OCI-M1 (cell line): Measurements from ENCODE around the gene ADCY4.
A peak's percentile ranks its signal among the peaks of the same experiment; 100 is the strongest.

Source experiments
- DNase-seq: peaks from one replicate; lab custom pipeline; 2025; lab: John Stamatoyannopoulos, UW

ADCY4 gene

DNA sequence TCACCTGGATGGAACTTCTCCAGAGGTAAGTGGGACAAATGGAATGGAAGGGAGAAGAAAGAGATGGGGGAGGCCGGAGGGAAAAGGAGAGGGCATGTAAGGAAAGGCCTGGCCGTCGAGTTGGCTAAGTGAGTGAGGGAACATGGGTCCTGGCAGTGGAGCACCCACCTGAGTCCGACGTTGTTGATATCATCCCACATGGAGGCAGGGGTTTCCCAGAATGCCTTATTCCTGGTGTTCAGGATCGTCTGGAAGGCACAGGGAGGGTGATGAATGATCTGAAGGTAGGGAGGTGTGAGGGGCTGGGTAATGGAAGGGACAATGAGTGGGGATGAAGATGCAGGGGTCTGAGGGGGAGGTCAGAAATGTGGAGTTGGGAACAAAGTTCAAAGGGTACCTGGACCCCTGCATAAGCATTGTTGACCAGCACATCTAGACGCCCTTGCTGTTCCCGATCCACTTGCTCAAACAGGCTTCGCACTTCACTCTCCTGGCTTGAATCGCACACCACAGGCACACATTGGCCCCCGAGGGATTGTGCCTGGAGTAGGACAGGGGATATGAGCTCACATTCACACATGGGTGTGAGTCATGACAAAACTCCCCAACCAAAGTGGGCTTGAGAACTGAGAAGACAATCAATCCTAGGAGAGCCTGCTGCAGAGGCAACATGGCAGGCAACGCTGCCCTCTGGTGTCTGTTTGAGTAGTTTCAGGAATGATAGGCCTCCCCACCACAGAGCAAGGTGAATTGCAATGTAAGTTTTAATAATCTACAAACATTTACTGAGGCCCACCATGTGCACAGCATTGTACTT lies 38.3 kb downstream of the ADCY4 start:
- DNase-seq: peak; percentile 80

DNA sequence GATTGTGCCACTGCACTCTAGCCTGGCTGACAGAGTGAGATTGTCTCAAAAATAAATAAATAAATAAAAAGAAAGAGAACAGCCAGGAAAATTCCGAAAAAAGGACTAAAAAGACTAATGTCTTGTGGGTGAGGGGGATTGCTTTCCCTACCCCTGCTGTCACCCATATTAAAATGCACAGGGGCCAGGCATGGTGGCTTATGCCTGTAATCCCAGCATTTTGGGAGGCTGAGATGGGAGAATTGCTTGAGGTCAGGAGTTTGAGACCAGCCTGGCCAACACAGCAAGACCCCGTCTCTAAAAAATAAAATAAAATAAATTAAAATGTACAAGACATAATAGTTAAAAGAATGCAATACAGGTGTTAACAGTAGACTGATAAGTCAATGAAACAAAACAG lies 41.3 kb downstream of the ADCY4 start:
- no peak for DNase-seq

DNA sequence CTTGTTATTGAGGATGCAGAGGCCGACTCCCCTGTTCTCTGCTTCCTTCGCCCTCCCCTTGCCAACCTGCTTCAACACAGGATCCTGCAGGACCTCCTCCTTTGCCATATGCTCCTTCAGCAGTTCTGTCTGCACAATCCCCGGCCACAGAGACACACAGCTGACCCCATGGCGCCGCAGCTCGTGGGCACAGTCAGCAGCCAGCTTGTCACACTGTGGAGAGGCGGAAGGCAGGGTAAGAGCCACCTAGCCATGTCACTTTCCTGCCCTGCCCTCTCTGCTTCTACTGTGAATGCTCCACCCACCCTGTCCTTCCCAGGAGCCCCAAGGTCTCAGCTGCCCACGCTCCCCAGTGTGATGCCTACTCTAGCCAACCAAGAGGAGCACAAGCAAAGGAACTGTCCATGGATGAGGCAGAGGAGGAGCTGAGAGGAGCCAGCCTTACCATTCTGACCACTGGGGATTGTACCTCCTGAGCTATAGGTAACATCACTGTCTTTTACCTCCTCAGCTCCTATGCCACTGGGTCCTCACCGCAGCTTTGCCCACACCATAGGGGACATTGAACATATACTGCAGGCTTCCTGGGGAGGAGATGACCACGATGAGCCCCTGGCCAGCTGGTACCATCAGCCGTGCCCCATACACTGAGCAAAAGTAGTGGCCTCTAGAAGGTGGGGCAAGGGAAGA lies 42.6 kb downstream of the ADCY4 start:
- DNase-seq: no peak

DNA sequence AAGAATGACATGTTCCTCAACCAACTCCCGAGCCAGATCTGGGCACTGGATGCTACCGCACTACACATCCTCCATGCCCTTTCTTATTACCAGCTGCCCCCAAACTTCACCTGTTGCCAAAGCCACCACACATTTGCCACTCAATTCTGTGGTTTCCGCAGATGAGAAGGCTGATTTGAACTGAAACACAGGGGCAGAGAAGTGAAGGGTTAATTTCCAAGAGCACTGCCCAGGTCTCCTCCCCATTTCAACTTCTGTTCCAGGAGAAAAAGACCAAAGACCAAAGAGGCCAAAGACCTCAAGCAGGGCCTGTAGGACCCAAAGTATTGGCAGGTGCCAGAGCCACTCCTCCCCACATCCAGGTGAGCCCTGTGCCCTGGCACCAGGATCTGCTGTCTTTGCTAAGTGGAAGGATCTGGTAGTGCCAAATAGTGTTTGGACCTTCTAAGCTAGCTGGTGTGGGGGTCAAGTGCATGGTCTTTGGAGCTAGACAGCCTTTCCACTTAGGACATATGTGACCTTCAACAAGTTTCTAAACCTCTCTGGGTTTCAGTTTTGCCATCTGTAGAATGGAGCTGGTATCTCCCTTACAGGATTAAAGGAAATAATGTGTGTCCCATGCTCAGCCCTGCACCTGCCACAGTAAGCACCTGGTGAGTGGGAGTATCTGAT lies 43.3 kb downstream of the ADCY4 start:
- no peak for DNase-seq

DNA sequence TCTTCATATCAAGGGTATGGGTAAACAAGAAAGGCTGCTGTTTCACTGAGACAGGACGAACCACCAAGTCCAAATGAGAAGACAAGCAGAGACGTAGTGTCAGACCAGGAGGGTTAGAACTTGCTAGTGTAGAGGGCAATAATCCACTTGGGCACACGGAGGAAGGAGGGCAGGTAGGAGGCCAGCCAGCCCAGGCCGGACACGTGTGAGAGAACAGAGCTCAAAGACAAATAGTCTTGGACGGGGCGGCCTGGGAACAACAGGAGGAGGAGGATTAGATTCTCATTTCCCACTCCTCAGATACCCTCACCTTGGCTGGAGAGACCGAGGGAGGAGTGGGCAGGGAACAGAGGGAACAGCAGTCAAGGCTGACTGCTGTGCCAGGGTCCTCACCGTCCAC lies 44.1 kb downstream of the ADCY4 start:
- DNase-seq: no peak

DNA sequence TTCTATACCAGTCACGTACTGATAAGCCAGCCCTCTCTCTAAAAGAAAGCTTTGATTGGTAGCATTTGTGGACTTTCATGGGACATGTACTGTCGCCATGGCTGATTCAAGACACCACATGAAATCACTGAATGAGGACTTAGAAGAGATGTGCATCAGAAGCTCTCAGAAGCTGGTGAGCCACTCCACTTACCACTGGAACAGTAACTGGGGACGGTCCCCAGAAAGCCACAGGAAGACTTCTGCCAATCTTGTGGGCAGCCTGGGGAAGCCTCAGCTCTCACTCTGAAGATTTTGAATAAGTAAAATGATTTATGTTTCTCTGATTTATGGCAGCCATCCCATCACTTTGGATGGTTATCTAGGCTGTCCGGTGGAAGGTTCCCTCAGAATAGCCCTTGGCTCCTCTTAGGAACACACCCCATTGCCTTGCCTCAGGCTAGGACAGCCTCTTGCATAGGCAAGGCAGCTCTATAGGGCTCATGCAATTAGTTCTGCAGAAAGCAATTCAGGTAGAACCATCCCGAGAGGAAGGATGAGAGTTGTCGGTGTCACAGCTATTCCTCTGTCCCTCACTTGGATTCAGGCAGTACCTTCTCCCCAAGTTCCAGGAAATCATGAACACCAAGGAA lies 45.1 kb downstream of the ADCY4 start:
- DNase-seq: no peak

DNA sequence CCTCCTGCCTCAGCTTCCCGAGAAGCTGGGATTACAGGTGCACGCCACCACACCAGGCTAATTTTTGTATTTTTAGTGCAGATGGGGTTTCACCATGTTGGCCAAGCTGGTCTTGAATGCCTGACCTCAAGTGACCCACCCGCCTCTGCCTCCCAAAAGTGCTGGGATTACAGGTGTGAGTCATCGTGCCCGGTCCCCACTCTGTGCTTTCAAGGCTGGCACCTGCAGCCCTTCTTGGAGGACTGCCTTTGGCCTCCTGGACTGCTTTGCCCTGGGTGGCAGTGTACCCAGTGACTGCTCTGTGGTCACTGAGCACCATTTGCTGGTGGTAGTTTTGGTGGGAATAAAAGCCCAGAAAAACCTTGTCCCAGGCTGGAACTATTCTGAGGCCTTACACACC lies 47.9 kb downstream of the ADCY4 start:
- no peak for DNase-seq

DNA sequence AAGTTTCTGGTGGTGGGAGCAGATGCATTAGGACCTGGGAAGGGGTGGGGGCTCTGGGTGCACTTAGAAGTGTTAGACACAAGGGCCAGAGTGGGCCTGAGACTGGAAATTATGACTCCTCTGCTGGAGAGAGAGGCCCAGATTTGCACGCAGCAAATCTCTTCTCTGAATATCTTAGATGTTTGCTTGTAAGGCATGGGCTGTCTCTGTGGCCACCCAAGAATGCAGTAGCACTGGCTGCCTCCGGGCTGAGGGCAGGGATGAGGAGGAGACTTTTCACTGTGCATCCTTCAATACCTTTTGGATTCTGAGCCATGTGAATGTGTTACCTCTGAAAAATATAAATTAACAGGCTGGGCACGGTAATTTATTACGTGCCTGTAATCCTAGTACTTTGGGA lies 49.5 kb downstream of the ADCY4 start:
- no peak for DNase-seq

DNA sequence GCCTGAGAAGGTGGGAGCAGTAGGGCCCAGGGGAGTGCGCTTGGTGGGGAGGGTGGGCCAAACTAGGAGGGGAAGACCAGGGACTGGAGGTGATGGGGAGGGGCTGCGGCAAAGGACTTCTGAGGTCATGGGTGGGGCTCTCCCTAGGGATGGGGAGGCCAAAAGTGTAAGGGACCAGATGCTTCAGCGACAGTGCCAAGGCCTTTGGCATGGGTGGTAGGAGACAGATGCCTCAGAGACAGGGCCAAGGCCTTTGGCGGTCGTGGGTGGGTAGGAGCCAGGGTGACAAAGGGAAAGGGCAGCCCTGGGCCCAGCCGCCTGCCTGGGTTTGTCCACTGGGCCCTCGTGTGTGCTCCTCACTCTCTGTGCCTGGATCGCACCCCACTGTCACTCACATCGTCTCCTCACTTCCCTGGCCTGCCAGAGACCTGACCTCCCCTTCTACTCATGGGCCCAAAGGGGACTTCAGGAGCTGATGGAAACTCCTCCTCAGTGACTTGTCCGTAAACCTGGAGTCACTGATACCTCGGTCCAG lies 50.3 kb downstream of the ADCY4 start:
- DNase-seq: no peak

DNA sequence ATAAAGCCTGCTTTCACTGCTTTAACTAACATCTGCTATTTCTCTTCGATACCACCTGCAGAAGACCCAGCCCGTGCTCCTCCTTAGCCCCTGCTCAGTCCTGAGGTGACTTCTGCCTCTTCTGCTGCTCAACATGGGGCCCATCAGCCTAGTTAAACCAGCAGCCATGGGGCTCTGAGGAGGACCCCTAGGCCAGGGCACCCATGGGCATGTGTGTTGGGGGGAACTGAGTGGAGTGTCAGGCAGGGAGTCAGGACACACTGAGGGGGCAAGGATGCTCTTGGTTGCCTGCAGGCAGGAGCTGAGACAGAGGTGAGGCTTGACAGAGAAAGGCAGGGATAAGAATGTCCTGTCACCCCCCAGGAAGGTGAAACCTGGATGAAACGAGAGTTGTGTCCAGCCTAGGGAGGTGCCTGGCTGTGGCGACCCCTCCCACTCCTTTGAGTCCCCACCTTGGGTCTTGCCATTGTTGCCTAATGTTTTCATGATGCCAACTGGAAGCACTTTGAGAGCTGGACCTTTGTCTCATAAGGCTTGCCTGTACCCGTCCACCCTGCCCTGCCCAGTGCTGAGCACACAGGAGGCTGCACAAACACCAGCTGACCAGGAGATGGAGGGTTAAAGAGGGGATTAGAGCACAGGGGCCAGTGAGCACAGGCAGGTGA lies 50.9 kb downstream of the ADCY4 start:
- DNase-seq: no peak

DNA sequence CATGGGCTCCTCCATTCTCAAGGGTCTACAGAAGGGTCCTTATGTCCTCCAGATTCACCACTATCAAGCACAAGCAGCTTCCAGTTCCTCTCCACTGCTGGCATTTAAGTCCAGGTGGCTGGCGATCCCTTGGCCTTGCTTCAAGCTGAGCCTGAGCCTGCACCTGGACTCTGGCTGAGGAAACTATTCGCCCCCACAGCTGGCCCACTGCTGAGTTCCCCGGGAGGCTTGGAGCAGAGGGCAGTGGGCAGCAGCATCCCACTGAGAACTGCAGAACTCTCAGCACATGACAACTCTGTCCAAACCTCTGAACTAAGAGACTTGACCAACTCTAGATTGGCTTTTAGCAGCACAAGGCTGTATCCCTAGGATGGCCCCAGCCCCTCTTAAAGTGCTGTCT lies 52.1 kb downstream of the ADCY4 start:
- no peak for DNase-seq

DNA sequence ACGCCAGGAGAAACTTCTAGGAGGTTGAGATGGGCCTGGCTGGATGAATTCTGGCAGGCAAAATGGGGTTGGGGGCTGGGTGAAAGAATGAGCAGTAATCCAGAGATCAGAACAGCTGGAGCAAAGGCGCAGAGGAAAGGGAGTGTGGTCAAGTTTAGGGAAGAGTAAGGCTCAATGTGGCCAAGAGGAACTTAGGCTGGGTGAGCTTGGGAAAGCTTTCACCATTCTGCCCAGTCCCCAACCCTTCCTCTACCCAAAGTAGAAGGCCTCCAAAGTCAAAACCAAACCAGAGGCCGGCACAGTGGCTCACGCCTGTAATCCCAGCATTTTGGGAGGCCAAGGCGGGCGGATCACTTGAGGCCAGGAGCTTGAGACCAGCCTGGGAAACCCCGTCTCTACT lies 53.2 kb downstream of the ADCY4 start:
- no peak for DNase-seq

DNA sequence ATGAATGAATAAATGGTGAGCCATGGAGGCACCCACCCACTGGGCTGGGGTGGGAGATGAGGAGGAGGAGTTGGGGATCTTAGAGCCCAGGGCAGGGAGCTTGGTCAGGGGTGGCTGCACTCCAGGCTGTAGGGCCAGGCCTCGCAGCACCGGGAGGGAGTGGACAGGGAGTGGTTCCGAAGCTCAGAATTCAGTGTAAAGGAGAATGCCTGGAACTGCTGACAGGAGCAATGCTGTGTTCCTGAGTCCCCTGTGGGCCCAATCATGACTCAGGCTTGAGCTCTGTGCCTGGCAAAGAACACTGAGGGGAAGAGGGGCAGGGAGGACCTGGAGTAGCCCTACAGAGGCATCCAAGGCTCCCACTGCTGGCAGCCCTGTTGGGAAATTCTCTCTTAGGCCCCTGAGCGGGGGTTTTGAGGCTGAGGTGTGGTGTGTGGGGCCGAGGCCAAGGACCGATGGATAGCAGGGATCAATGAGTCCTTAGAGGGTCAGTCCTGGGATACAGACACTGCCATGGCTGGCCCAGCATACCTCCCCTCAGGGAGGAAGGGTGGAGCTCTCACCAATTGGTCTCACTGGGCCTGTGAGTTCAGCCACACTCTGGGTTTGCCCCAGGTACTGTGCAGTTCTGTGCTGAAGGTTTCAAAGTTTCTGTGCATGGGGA lies 53.9 kb downstream of the ADCY4 start:
- DNase-seq: no peak

DNA sequence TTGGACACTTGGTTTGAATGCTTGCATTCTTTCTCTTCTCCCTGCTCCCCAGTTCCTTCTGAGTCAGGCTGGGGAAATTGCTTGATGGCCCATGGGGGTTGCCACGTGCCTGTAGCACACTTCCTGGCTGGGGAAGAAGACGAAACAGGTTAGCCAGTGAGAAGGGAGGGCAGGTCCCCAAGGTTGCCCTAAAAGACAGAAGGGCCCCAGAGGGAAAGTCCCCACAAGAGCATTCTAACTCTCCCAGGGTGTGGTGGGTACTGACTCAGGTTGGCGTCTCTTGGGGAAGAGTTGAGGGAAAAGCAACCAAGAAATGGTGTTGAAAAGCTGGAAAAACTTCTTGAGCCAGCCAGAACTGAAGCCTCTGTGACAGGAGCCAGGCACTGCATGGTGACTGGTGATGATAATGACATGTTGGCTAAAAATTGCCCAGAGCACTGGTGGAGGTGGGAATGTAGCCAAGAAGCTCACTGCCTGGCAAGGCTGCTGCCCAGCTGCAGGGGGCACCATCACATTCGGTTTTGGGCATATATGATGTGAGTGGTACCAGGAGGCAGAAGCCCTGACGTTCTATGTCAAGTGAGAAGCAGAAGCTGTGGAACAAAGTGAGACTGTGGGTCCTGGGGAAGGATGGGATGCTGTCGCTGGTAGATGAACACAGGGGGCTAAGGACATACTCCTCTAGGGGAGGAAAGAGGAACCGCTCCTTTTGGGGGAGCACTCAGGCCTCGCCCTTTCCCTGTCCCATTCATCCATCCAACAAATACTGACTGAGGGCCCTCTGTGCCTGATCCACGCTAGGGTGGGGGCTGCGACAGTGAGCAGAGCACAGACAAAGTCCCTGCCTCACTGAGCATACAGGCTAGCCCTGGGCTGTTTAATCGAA lies 55.3 kb downstream of the ADCY4 start:
- DNase-seq: no peak

DNA sequence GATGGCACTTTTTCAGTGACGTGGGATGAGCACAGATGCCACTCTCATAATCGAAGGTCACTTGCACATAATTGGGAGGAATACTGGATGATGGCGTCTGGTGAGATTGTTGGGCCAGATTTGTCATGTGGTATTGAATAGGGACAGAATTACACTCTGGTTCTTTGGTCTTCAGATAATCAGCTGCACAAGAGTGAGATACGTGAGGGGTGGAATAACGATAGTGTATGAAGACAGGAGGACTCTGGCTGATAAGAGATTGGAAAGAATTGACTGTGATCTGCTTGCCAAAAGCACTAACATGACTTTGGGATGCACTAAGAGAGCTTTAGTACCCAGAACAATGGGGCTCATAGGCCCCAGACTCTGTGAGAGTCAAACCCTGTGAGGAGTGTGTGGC lies 56.4 kb downstream of the ADCY4 start:
- DNase-seq: peak; percentile 30

DNA sequence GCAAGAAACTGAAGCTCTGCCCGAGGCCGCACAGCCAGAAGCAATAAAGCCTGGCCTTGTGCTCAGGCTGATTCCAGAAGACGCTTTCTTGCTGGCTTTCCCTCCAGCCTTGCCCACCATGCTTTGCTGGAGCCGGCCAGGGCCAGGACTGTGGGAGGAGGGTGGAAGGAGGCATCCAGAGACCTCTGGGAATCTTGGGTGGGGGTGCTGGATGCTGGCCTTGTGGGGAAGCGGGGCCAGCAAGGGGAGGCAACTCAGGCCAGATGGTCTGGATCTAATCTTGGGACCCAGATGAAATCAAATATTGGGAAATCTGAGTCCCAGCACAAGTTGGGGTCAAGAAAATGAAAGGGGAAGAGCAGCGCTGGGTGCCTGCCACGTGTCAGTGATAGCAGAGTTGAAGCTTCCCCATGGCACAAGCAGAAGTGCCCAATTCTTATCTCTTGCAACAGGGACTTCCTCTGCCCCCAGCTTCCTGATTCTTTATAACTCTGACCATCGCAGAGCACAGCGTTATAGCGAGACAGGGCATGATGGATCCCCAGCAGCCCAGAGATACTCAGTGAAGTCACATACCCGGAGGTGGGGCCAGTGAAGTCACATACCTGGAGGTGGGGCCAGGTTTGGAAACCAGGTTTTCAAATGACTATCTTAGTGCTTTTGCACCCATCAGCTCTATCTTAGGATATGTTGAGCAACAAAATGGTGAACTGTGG lies 57.1 kb downstream of the ADCY4 start:
- DNase-seq: peak; percentile 85

DNA sequence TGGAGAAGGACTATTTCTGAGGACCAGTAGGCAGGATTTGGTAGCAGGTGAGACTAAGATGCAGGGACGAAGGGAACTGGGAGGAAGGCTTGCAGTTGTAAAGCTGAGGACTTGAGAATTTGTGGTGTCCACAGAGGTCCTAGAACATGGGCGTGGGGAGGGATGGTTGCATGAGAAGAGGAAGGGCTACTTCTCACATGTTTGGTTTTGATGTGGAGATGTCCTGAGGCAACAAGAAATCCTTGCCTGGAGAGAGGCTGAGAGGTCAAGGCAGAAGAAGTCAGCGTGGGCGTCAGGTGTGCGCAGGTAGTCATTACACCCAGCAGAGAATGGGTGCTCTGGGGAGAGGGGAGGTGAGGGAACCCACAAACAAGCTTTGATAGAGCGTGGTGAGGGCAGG lies 57.8 kb downstream of the ADCY4 start:
- DNase-seq: no peak

DNA sequence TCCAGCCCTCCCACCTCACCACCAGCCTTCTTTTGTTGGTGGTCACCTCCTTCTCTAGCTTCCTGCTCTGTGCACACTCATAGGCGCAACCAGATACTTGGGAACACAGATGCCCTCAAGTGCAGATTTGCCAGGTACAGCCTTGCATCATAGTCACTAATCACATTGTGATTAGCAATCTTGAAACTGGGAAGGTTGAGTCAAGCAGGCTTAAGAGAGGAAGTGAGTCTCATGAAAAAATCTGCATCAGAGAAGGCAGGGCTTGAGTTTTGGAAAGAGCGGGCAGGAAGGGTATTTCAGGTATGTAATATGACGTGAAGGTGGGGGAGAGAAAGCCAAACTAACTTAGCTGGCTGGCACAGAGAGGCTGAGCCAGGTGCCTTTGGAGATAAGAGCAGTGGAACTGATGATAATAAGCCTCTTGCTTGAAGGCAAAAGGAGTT lies 60.7 kb downstream of the ADCY4 start:
- DNase-seq: peak; percentile 31

DNA sequence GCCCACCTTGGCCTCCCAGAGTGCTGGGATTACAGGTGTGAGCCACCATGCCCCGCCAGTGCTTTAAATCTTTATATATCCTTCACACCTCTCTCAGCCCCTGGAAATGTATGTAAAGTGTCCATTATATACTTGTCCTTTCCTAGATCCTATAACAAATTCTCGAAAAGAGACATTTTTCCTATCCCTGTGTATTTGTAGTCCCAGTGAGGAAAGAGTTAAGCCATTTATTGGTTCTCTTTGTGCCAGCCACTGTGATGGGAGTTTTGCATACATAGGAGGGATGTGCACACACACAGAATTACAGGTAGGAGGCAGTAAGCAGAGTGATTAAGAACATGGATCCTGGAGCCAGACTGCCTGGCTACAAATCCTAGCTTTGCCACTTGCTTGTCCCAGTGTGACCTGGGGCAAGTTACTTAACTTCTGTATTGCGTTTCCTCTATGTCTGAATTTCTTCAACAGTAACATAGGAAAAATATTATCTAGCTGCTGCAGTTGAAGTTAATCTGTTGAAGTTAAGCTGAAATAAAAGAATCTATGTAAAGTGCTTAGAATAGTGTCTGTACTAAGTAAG lies 61.4 kb downstream of the ADCY4 start:
- peak; percentile 36 for DNase-seq
